ELR (cell line): ENCODE results near the gene NXNL1.
A peak's percentile ranks its signal among the peaks of the same experiment; 100 is the strongest.
"Not testable (repeated sequence)": the region's sequence is repeated elsewhere in the genome, so short reads cannot be mapped to it uniquely, and the experiment has no call there.

Experiments
- DNase-seq: peaks from one replicate; pipeline ENCODE4 v3.0.0-alpha.2; 2015; ENCODE audit warnings: low read depth

The NXNL1 gene

GRCh38 chr19:17460372-17461230, at the start of gene NXNL1:
TSS of gene NXNL1 (minus strand) at chr19:17460926. CDS start at chr19:17460869, 57 bp downstream.
- no peak for DNase-seq

GRCh38 chr19:17508558-17508933, 47.8 kb upstream of the NXNL1 start:
- DNase-seq, result peak; percentile 20

GRCh38 chr19:17506745-17507144, 46.0 kb upstream of the NXNL1 start:
- no peak for DNase-seq

- DNase-seq, result no peak
These were observed 44.5 kb upstream of the NXNL1 start for GRCh38 chr19:17505223-17505622.

- DNase-seq, result no peak
These were observed 43.7 kb upstream of the NXNL1 start for GRCh38 chr19:17504456-17504855.

GRCh38 chr19:17504030-17504429, 43.3 kb upstream of the NXNL1 start:
- DNase-seq, result no peak

GRCh38 chr19:17503240-17503639, 42.5 kb upstream of the NXNL1 start:
- no peak for DNase-seq

- no peak for DNase-seq
These were observed 39.9 kb upstream of the NXNL1 start for GRCh38 chr19:17500447-17501198.

- DNase-seq, result peak; percentile 39
These were observed 39.1 kb upstream of the NXNL1 start for GRCh38 chr19:17499648-17500446.

- DNase-seq, result not testable (repeated sequence)
These were observed 38.3 kb upstream of the NXNL1 start for GRCh38 chr19:17499025-17499424.

GRCh38 chr19:17497149-17497798, 36.5 kb upstream of the NXNL1 start:
- no peak for DNase-seq

- DNase-seq, result peak; percentile 79
These were observed 35.7 kb upstream of the NXNL1 start for GRCh38 chr19:17496337-17496997.

- peak; percentile 42 for DNase-seq
These were observed 35.0 kb upstream of the NXNL1 start for GRCh38 chr19:17495639-17496296.

GRCh38 chr19:17491287-17491686, 30.6 kb upstream of the NXNL1 start:
- no peak for DNase-seq

GRCh38 chr19:17490411-17490810, 29.7 kb upstream of the NXNL1 start:
- no peak for DNase-seq

GRCh38 chr19:17489392-17490030, 28.8 kb upstream of the NXNL1 start:
- no peak for DNase-seq

GRCh38 chr19:17488593-17489391, 28.1 kb upstream of the NXNL1 start:
- DNase-seq, result peak; percentile 53

GRCh38 chr19:17487284-17488121, 26.8 kb upstream of the NXNL1 start:
- DNase-seq, result no peak
